GM19463 (cell line): ENCODE data around the gene RNF144A.
A peak's percentile ranks its signal among the peaks of the same experiment; 100 is the strongest.

ENCODE experiments used
- ATAC-seq: cut with Tn5 transposase; IDR thresholded peaks from one replicate; pipeline ENCODE4 v1.9.1; 2021; ENCODE audit warnings: mild to moderate bottlenecking, moderate library complexity; ENCODE audit not compliant: unreplicated experiment

RNF144A gene

GRCh38 chr2:6945087-6945813 lies 28.0 kb downstream of the RNF144A start:
- peak; percentile 95 for ATAC-seq

- ATAC-seq, result no peak
These were observed 28.6 kb downstream of the RNF144A start for GRCh38 chr2:6945821-6946220.

GRCh38 chr2:6946722-6947121 lies 29.5 kb downstream of the RNF144A start:
- no peak for ATAC-seq

- no peak for ATAC-seq
These were observed 30.9 kb downstream of the RNF144A start for GRCh38 chr2:6947929-6948676.

- ATAC-seq, result no peak
These were observed 31.6 kb downstream of the RNF144A start for GRCh38 chr2:6948677-6949351.

GRCh38 chr2:6951046-6951445 lies 33.8 kb downstream of the RNF144A start:
- no peak for ATAC-seq

- no peak for ATAC-seq
These were observed 34.9 kb downstream of the RNF144A start for GRCh38 chr2:6952101-6952500.

- no peak for ATAC-seq
These were observed 37.4 kb downstream of the RNF144A start for GRCh38 chr2:6954586-6954985.

GRCh38 chr2:6955511-6956136 lies 38.4 kb downstream of the RNF144A start:
- ATAC-seq, result no peak

- no peak for ATAC-seq
These were observed 39.4 kb downstream of the RNF144A start for GRCh38 chr2:6956566-6956965.

- ATAC-seq, result no peak
These were observed 40.0 kb downstream of the RNF144A start for GRCh38 chr2:6957031-6957714.

GRCh38 chr2:6957910-6958615 lies 40.9 kb downstream of the RNF144A start:
- no peak for ATAC-seq

GRCh38 chr2:6958616-6959235 lies 41.5 kb downstream of the RNF144A start:
- no peak for ATAC-seq

- ATAC-seq, result no peak
These were observed 42.5 kb downstream of the RNF144A start for GRCh38 chr2:6959751-6960150.

GRCh38 chr2:6960659-6961058 lies 43.4 kb downstream of the RNF144A start:
- ATAC-seq, result no peak

- ATAC-seq, result no peak
These were observed 46.5 kb downstream of the RNF144A start for GRCh38 chr2:6963727-6964126.

- no peak for ATAC-seq
These were observed 48.0 kb downstream of the RNF144A start for GRCh38 chr2:6965071-6965795.

- ATAC-seq, result no peak
These were observed 49.3 kb downstream of the RNF144A start for GRCh38 chr2:6966446-6966940.

- ATAC-seq, result no peak
These were observed 50.1 kb downstream of the RNF144A start for GRCh38 chr2:6967301-6967700.
